ENCODE data around the gene SOX11.

SOX11 gene

DNA sequence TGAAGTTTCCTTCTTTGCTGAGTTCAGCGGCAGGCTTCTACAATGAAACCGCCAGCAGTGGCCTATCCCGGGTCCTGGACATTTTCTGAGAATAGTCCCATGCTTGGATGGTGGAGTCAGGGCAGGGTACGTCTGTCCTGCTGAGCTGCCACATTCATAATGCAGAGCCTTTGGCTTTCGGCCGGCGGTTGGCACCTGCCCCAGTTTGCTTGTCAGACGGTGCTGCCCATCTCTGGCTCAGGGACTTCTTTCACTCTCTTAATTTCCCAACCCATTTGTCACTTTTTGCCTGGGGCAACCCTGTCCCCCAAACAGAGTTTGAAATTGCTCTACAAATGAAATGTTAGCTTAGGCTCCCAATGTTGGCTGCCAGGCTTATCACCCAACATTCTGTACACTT is 57.2 kb downstream of the SOX11 start:
- TF ChIP-seq, protein P1, sequence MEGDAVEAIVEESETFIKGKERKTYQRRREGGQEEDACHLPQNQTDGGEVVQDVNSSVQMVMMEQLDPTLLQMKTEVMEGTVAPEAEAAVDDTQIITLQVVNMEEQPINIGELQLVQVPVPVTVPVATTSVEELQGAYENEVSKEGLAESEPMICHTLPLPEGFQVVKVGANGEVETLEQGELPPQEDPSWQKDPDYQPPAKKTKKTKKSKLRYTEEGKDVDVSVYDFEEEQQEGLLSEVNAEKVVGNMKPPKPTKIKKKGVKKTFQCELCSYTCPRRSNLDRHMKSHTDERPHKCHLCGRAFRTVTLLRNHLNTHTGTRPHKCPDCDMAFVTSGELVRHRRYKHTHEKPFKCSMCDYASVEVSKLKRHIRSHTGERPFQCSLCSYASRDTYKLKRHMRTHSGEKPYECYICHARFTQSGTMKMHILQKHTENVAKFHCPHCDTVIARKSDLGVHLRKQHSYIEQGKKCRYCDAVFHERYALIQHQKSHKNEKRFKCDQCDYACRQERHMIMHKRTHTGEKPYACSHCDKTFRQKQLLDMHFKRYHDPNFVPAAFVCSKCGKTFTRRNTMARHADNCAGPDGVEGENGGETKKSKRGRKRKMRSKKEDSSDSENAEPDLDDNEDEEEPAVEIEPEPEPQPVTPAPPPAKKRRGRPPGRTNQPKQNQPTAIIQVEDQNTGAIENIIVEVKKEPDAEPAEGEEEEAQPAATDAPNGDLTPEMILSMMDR (IDR thresholded peaks at IDR 0.05; ENCODE audit: borderline replicate concordance, control extremely low read depth, extremely low read depth, insufficient read depth, missing control alignments): no peak
- in situ Hi-C loops (cut with MboI; ENCODE audit: low sequenced_read_pairs, unreplicated experiment): no loop called here
- DNase-seq (ENCODE audit: low spot score): no peak
